ENCODE results near the gene SWSAP1.
"Not testable (repeated sequence)": the region's sequence is repeated elsewhere in the genome, so short reads cannot be mapped to it uniquely, and the experiment has no call there.

The SWSAP1 gene

DNA sequence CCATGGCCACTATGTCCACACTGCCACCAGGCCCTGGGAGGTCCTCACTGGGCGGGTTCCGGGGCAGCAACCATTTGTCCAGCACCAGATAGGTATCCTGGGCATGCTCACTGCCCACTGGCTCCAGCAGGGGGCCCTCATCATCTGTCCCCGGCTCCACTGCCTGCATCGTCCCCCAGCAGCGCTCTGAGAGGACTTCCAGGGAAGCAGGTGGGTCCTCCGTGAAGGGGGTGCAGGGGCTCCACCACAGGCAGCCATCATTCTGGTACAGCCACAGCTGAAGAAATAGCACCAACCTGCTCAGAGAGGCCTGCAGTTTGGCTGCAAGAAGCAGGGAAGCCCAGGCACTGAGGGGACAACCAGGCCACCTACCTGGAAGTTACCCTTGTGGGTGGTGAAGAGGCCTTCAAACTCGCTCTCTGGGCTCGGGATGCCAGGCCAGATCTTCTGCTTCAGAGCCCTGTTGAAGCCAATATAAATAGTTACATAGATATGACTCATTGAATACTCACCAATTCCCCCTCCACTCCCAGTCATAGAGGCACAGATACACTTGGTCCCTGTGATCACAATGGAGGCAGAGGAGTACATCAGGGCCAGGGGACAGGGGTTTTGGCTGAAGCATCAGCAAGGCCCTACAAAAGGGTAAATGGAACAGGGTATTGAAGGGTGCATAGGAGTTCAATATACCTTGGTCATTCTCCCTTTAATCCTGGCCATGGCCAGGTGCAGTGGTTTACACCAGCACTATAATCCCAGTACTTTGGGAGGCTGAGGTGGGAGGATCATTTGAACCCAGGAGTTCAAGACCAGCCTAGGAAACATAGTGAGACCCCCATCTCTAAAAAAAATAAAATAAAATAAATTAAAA, 4.1 kb downstream of the SWSAP1 start:
- DNase-seq (ENCODE audit: low read depth, low spot score), result no peak

DNA sequence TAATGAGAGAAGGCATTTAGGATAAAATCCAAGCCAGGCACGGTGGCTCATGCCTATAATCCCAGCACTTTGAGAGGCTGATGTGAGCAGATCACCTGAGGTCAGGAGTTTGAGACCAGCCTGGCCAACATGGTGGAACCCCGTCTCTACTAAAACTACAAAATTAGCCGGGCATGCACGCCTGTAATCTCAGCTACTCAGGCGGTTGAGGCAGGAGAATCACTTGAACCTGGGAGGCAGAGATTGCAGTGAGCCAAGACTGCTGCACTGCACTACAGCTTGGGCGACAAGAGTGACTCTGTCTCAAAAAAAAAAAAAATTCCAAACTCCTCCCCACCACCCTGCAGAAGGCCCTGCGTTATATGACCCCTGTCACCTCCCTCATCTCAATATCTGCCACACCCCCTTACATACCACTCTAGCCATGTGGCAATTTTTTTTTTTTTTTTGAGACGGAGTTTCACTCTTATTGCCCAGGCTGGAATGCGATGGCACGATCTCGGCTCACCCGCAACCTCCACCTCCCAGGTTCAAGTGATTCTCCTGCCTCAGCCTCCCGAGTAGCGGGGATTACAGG, 4.9 kb downstream of the SWSAP1 start:
- DNase-seq (ENCODE audit: low read depth, low spot score), result not testable (repeated sequence)

DNA sequence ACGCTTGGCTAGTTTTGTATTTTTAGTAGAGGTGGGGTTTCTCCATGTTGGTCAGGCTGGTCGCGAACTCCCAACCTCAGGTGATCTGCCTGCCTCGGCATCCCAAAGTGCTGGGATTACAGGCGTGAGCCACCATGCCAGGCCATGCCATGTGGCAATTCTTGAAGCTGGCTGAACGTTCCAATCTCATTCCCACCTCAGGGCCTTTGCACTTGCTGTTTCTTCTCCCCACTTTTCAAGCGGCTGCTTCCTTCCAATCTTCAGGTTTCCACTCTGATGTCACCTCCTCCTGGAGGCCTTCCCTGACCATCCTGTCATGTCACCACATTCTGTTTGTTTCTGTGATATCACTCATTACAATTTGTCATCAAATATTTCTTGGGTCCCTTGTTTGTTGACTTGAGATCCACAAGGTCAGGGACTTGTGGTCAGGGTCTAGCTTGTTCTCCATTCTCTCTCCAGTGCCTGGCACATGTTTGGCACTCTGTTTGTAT, 5.4 kb downstream of the SWSAP1 start:
- DNase-seq (ENCODE audit: low read depth, low spot score), result no peak

DNA sequence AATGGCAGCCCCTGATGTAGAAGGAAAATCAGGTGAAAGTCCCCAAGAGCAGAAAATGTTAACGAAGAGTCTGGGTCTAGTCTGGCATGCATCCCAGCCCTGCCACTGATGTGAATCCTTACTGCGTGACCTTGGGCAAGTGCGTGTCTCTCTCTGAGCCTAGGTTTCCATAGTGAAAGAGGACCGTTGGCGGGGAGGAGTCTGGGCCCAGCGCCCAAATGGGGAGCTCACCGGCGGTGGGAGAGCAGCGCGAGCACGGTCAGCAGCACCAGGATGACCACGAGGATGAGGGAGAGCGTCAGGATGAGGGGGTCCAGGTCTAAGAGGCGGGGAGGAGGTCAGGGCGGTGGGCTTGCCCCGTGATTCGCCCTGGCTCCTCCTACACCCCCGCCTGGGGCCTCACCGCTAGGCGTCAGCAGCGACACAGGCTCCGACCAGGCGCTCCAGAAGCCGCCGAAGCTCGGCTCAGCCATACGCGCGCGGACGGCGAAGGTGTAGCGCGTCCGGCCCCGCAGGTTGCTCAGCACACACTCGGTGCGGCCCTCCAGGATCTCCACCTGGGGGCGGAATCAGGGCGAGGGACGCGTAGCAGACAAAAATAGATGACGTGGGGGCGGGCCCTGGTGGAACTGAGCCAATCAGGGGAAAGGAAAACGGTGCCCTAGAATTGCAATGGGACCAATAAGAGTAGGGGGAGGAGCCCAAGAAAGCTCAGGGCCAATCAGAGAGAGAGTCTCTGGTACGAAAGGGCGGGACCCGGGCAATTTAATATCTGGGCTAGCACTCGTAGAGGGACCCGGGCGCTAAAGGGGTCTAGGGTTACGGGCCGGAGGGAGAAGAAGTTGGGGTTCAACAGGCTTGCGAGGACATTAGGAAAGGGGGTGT, 6.4 kb downstream of the SWSAP1 start:
- DNase-seq (ENCODE audit: low read depth, low spot score), result peak; percentile 95

DNA sequence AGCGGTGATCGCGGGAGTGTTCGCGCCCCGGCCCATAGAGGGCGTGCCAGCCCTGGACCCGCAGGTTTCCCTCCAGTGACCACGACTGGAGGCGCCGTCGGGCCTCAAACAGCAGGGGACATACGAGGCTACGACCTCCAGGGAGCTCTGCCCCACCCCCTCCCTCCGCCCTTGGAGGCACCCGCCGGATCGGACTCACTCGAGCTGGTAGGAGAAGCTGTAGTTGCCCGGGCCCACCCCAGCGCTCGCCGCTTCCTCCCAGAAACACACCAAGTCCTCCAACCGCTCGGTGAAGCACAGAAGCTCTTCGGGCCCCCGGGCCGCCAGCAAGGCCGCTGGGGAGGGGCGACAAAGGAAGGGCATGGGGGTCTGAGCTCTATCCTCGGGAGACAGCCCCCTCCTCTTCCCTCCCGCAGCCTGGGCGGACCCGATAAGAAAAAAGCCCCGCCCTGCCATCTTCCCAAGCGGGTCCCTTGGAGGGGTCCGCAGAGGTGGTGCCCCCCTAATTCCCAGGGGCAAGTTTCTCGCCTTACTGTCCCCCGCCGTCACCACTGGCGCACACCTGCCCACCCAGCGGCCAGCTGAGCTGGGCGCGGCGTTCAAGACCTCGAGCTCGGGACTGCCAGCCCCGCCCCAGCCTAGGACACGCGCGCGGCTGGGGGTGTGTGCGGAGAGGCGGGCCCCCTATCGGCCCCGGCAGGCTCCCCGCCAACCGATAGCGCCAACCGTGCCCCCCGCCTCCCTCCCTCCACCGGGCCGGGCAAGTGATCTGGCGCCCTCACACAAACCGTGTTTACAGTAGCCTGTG, 8.6 kb downstream of the SWSAP1 start:
- DNase-seq (ENCODE audit: low read depth, low spot score), result peak; percentile 30

DNA sequence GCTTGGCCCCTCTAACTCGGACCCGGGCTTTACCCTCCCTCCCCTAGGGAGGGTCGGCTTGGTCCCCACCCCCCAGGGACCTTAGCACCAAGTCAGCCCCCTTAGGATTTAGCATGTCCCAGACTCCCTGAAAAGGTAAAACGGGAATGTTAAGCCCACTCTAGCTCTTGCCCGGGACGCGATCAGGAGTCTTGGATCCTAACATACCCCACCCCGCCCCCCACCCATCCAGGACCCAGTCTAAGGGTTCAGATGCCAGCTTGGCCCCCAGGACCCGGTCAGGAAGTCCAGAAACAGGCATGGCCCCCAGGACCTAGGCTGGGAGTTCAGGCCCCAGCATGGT, 9.2 kb downstream of the SWSAP1 start:
- no peak for DNase-seq (ENCODE audit: low read depth, low spot score)

DNA sequence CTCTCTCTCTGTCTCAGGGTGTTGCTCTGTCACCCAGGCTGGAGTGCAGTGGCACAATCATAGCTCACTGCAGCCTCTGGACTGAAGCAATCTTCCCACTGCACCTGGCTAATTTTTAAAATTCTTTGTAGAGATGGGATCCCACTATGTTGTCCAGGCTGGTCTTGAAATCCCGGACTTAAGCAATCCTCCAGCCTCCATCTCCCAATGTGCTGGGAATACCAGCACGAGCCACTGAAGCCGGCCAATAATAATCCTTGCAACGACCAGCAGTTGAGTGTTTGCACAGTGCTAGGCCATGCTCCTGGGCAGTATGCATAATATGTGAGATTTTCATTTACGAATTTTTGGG, 10.3 kb downstream of the SWSAP1 start:
- DNase-seq (ENCODE audit: low read depth, low spot score), result no peak

DNA sequence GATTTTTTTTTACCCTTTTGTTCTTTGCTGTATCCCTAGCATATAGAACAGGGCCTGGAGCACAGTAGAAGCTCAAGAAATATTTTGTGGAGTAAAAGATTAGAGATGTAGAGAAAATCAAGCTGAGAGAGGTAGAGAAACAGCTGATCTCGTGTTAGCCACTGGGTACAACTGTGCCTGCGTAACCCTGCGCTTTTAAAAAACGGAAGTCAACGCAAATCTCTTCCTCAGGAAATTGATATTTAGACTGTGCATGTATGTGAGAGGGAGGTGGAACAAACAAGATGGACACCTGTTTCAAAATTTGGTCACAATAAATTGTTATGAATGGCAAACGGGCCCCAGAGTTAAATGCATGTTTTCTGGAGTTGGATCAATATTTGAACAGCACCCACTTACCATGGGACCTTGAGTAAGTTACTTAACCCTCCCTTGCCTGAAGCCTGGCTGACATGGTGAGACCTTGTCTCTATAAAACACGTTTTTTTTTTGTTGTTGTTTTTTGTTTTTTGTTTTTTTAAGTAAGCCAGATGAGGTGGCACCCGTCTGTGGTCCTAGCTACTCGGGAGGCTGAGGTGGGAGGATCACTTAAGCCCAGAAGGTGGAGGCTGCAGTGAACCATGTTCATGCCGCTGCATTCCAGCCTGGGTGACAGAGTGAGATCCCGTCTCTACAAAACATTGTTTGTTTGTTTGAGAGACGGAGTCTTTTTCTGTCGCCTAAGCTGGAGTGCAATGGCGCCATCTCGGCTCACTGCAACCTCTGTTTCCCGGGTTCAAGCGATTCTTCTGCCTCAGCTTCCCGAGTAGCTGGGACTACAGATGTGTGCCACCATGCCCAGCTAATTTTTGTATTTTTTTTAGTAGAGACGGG, 12.9 kb downstream of the SWSAP1 start:
- DNase-seq (ENCODE audit: low read depth, low spot score), result no peak

DNA sequence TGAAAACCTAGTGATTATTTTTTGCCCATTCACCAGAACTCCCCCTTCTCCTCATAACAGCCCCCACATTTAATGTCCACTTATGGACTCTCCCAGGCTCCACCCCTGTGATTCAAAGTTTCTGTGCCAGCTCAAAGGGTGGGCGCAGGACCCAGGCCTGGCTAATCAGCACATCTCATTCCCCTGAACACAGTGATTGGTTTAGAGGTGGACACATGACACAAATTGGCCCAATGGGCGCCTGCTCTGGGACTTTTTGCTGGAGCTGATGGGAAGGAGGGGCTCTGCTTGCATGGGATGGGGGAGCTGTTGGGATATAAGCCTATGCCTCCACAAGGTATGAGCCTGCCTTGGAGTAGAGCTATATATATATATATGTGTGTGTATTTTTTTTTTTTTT, 15.9 kb downstream of the SWSAP1 start:
- DNase-seq (ENCODE audit: low read depth, low spot score), result no peak

DNA sequence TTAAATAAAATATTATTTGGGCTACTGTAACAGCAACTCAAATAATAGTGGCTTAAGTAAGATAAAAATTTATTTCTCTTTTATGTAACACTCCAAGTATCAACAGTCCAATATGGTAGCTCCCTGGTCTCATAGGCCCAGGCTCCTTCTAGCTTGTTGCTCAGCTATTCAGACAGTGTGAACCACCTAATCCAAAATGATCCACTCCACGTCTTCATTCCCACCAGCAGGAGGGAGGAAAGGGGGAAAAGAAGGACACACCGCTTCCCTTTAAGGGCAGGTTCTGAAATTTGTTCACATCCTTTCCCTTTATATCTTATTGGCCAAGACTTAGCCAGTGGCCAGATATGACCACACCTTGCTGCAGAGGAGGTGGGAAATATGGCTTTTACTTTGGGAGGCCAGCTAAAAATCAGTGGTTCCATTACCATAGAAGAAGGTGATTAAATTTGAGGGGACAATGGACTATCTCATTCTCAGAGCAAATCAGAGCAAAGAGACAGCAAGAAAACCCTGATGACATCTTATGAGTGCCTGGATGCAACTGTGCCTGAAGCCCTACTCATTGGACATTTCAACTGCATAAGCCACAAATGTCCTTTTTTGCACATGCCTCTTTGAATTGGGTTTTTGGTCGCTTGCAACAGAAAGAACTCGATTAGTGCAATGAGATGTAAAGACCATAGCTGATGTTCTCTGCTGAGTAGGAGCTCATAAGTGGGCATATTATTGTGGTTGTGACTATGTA, 16.6 kb downstream of the SWSAP1 start:
- no peak for DNase-seq (ENCODE audit: low read depth, low spot score)

DNA sequence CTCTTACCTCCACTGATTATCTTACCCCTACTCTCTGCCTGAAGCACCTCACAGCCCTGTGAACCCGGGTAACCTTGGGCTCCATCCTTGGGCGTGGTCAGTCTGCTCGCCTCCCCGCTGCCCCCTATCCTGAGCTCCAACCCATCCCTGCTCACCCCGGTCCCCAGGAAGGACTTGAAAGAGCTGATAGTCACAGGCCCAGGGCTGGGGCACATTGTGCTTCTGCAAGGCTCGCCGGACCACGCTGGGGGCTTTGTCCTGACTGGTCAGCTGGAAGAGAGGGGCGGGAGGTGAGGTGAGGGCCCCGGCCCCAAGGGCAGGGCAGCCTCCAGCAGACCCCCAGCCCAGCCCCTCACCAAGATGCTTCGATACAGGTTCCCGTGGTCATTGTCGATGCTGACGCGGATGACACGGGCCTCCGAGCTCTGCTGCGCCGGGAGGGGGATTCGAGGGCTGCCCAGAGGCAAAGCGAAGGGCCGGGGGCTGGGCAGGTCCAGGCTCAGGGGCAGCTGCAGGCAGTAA, 22.7 kb downstream of the SWSAP1 start:
- no peak for DNase-seq (ENCODE audit: low read depth, low spot score)

DNA sequence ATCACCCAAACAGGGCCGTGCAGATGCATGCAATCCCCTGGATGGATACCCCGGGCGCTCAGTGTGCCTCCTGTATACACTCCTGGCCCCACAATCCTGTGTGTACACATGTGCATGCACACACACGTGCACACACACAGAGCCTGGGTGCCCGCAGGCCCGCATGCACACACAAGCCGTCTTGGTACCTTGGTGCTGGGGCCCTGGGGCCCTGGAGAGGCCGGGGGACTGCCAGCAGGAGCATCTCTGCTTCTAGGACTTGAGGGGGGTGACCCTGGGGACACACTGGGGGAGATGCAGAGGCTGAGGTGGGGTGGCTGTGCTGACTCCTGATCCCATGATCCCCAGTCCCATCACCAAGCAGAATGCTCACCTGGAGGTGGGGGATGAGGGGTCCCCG, 25.2 kb downstream of the SWSAP1 start:
- no peak for DNase-seq (ENCODE audit: low read depth, low spot score)

DNA sequence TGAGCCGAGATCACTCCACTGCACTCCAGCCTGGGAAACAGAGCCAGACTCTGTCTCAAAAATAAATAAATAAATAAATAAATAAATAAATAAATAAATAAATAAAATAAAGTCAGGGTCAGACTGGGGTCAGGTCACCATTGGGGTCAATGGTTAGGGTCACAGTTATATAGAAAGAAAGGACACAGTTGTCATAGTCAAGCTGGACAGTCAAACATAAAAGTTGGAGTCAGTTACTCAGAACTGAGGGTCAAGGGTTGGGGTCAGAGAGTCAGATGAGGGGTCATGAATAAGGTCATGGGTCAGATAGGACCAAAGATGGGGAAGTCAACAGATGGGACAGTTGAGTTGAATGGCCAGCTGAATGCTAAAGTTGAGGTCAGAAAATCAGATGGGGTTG, 26.3 kb downstream of the SWSAP1 start:
- DNase-seq (ENCODE audit: low read depth, low spot score), result no peak

DNA sequence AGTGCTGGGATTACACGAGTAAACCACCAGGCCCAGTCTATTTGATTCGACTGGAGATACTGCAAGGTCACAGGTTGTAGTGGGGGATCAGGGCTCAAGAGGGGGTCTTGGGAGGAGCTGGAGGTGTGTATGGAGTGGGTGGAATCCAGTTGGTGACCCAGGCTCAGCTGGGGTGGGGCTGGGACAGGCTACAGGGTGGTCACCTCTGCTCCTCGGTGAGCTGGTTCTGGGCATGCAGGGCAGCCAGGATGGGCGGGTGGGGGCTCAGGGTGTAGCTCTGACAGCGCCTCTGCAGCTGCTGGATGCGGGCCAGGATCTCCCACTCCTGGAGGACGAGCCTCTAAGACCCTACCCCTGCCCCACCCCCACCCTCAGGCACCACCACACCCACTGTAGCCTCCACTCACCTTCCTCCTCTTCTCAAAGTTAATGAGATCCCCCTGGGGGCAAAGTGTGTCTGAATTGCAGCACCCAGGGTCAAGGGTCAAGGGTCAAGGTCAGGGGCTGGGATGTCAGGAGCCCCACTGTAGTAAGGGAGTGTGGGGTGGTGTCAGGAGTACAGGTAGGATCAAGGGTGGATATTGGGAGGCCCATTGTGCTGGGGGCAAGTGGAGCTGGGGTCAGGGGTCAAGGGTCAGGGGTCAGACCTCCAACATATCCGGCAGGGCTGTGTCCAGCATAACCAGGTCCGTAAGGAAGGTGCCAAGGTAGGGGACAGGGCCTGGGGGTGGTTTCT, 27.5 kb downstream of the SWSAP1 start:
- DNase-seq (ENCODE audit: low read depth, low spot score), result no peak

DNA sequence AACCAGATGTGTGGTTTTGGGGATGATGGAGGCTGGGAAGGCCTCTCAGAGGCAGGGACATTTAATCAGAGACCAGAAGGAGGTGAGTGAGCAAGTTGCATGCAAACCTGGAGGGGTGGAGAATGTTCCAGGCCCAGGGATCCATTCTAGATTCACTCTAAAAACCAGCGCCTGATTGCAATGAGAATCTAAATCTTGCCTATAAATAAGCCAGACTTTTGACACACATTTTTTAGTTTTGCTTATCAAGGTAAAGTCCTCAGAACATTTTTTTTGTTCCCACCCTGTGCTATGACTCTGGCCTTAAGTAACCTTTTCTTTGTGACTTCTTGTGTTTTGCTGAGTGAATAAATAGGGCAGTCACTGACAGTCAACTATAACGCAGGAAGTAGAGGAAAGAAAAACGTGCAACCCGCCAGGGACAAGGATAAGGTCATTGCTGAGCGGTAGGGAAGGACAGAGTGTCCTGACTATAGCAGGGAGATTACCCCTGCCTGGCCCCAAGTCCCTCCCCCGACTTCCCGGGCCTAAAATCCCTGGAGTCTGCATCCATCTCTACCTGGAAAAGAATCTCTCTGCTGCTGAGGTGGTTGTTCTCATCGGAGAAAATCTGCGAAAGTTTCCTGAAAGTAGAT, 30.2 kb downstream of the SWSAP1 start:
- no peak for DNase-seq (ENCODE audit: low read depth, low spot score)

DNA sequence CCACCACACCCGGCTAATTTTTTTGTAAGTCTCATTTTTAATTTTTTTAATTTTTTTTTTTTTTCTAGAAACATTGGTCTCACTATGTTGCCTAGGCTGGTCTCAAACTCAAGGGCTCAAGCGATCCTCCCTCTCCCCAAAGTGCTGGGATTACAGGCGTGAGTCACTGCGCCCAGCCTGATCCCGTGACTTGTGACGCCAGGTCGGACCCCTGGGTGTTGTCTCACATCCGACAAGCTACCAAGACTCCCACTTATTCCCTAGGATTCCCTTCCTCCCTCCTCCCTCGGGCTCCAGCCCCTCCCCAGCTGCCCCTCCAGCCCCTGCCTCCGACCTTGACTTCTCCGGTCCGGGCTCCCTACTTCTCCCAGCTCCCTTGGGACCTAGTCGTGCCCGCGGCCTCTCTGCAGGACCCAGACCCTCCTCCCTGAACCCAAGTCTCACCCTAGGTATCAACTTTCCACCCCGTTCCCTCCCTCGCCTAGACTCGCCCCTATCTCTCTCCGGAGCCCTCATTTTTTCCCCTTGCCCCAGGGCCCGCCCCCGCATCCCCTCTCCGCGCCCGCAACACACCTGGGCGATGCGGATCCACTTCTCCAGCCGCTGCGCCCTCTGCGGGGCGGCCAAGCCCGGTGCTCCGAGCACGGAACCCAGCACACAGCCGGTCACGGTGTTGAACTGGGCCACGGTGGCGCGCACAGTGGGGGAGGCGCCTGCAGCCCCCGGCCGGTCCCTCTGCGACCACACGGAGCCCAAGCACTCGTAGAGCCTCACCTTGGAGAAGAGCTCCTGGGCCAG, 31.6 kb downstream of the SWSAP1 start:
- DNase-seq (ENCODE audit: low read depth, low spot score), result no peak

DNA sequence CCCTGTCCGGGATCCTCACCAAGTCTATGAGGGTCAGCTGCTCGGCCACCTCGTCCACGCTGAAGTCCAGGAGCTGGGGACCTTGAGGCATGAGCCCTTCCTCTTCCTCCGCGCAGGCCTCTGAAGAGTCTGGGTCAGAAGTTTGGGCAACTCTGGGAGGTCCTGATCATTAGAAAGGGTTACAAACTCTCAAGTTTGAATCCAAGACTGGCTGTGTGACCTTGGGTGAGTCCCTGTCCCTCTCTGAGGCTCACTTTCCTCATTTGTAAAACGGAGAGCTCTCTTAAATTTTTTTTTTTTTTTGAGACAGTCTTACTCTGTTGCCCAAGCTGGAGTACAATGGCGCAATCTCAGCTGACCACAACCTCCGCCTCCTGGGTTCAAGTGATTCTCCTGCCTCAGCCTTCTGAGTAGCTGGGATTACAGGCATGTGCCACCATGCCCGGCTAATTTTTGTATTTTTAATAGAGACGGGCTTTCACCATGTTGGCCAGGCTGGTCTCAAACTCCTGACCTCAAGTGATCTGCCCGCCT, 32.3 kb downstream of the SWSAP1 start:
- DNase-seq (ENCODE audit: low read depth, low spot score), result not testable (repeated sequence)

Measured in iPS DF 19.7 (cell line).